Inferior parietal cortex (tissue), 1 donor: ENCODE results near the gene UBAC2.

Experiments used
- DNase-seq: peaks from one replicate; pipeline ENCODE4 v3.0.0-alpha.2; 2016; ENCODE audit errors: extremely low spot score

The UBAC2 gene

GRCh38 chr13:99200432-99201167, at the start of gene UBAC2:
TSS of gene UBAC2 (plus strand) at chr13:99200854. CDS start at chr13:99200909, 55 bp downstream.
- DNase-seq, result peak; percentile 94

GRCh38 chr13:99151516-99151915, 49.1 kb upstream of the UBAC2 start:
- no peak for DNase-seq

- DNase-seq, result no peak
Observed at GRCh38 chr13:99153219-99153618, 47.4 kb upstream of the UBAC2 start.

- DNase-seq, result no peak
Observed at GRCh38 chr13:99154064-99154463, 46.6 kb upstream of the UBAC2 start.

GRCh38 chr13:99155821-99156220, 44.8 kb upstream of the UBAC2 start:
- DNase-seq, result no peak

GRCh38 chr13:99157046-99157445, 43.6 kb upstream of the UBAC2 start:
- no peak for DNase-seq

- no peak for DNase-seq
Observed at GRCh38 chr13:99158846-99159245, 41.8 kb upstream of the UBAC2 start.

- no peak for DNase-seq
Observed at GRCh38 chr13:99159331-99160061, 41.2 kb upstream of the UBAC2 start.

GRCh38 chr13:99160415-99160814, 40.2 kb upstream of the UBAC2 start:
- no peak for DNase-seq

- no peak for DNase-seq
Observed at GRCh38 chr13:99161512-99161911, 39.1 kb upstream of the UBAC2 start.

GRCh38 chr13:99162567-99163361, 37.9 kb upstream of the UBAC2 start:
- no peak for DNase-seq

- DNase-seq, result no peak
Observed at GRCh38 chr13:99164226-99164625, 36.4 kb upstream of the UBAC2 start.

- DNase-seq, result no peak
Observed at GRCh38 chr13:99165753-99166587, 34.7 kb upstream of the UBAC2 start.

- no peak for DNase-seq
Observed at GRCh38 chr13:99172951-99173350, 27.7 kb upstream of the UBAC2 start.

- no peak for DNase-seq
Observed at GRCh38 chr13:99173606-99174005, 27.0 kb upstream of the UBAC2 start.

- DNase-seq, result no peak
Observed at GRCh38 chr13:99174533-99175100, 26.0 kb upstream of the UBAC2 start.

GRCh38 chr13:99176309-99177276, 24.1 kb upstream of the UBAC2 start:
- DNase-seq, result peak; percentile 82

- no peak for DNase-seq
Observed at GRCh38 chr13:99178636-99179035, 22.0 kb upstream of the UBAC2 start.

GRCh38 chr13:99179460-99179859, 21.2 kb upstream of the UBAC2 start:
- DNase-seq, result no peak

- no peak for DNase-seq
Observed at GRCh38 chr13:99182439-99182838, 18.2 kb upstream of the UBAC2 start.
